A673 (cell line): Measurements from ENCODE around the gene FGF1. TPM values are rescaled to one million over a fixed set of nuclear protein-coding genes. Genes with fewer than 3 reads are reported as not detected.

Experiments used
- BruUV-seq: library from RNA; stranded (reverse); fragments of 400-500 nt; replicated peaks from 2 replicates; lab custom pipeline; 2021; lab: Mats Ljungman, UMichigan
- CTCF ChIA-PET: fragments of 300-600 bp; sonication (Branson Sonifier 250); formaldehyde crosslinking; loops from one replicate; lab custom pipeline; 2022; ENCODE audit warnings: antibody characterized with exemption; lab: Charles Lee
- POLR2A ChIA-PET: fragments of 300-600 bp; sonication (Branson Sonifier 250); formaldehyde crosslinking; loops from one replicate; lab custom pipeline; 2022; ENCODE audit warnings: antibody characterized with exemption; ENCODE audit not compliant: low non-redundant PET; lab: Charles Lee
- DNase-seq: peaks from one replicate; pipeline ENCODE4 v3.0.0-alpha.2; 2015; ENCODE audit warnings: low spot score
- H3K27ac ChIP-seq: fragments of 200-600 bp; sonication (generic); 2 replicates; pipeline ENCODE4 v1.5.1; 2016; ENCODE audit warnings: mixed run types, low read depth, mild to moderate bottlenecking, mixed read lengths, antibody characterized with exemption, low read length; ENCODE audit not compliant: poor library complexity, severe bottlenecking
- H3K27me3 ChIP-seq: fragments of 200-600 bp; sonication (generic); replicated peaks from 2 replicates; pipeline ENCODE4 v1.6.1; 2017; ENCODE audit warnings: mixed run types, low read depth, mild to moderate bottlenecking, mixed read lengths, antibody characterized with exemption, low read length; ENCODE audit not compliant: insufficient read depth, poor library complexity
- H3K36me3 ChIP-seq: fragments of 200-600 bp; sonication (generic); 2 replicates; pipeline ENCODE4 v1.6.1; 2016; ENCODE audit warnings: mixed run types, mild to moderate bottlenecking, mixed read lengths, antibody characterized with exemption, low read length; ENCODE audit not compliant: insufficient read depth, poor library complexity, severe bottlenecking
- H3K4me1 ChIP-seq: fragments of 200-600 bp; sonication (generic); 2 replicates; pipeline ENCODE4 v1.6.1; 2017; ENCODE audit warnings: mixed run types, mild to moderate bottlenecking, mixed read lengths, antibody characterized with exemption, low read length; ENCODE audit not compliant: insufficient read depth, poor library complexity, severe bottlenecking
- H3K4me3 ChIP-seq: fragments of 200-600 bp; sonication (generic); 2 replicates; pipeline ENCODE4 v1.5.1; 2016; ENCODE audit warnings: low read depth, mixed run types, mild to moderate bottlenecking, mixed read lengths, low read length; ENCODE audit not compliant: poor library complexity, severe bottlenecking
- H3K9me3 ChIP-seq: fragments of 200-600 bp; sonication (generic); 2 replicates; pipeline ENCODE4 v1.6.1; 2016; ENCODE audit warnings: mixed run types, low read depth, mild to moderate bottlenecking, mixed read lengths, antibody characterized with exemption, low read length; ENCODE audit not compliant: poor library complexity, severe bottlenecking
- CTCF ChIP-seq: fragments of 300-800, 200-600 bp; sonication (generic); conservative IDR thresholded peaks from 2 replicates; pipeline ENCODE4 v1.5.1; 2017; ENCODE audit warnings: low read depth, mild to moderate bottlenecking, antibody characterized with exemption, low read length, moderate library complexity, mixed read lengths
- EZH2 ChIP-seq: fragments of 200-600 bp; sonication (generic); IDR thresholded peaks from 2 replicates; pipeline ENCODE4 v1.6.1; 2017; ENCODE audit warnings: borderline replicate concordance, low read depth, mild to moderate bottlenecking, mixed read lengths, antibody characterized with exemption, low read length; ENCODE audit not compliant: poor library complexity, severe bottlenecking
- intact Hi-C: fragments of 100-400 bp; cut with micrococcal nuclease; formaldehyde crosslinking; loops from one replicate; pipeline ENCODE4 v1.10.0; 2022; ENCODE audit not compliant: unreplicated experiment
- total RNA-seq: library from RNA; stranded (reverse); gene quantifications from 2 replicates; pipeline ENCODE4 v1.2.3, GENCODE V29; 2021

FGF1 gene
- total RNA-seq, 1 experiment from 2014 or later = 0.71 TPM

GRCh38 chr5:142551338-142552067 is 134.4 kb downstream of the FGF1 start:
- CTCF ChIA-PET = interaction anchor here (0.5 to 1.2 kb wide), 3 partner anchors 146 to 384 kb away, joined by 3 to 5 read pairs (median 4); no protein-coding TSS in a partner anchor
- Histone ChIP-seq H3K27ac (peak overlapping the region; percentile 56), H3K36me3 (no peaks in the 10 kb centered on the region), H3K4me3 (peak overlapping the region; percentile 22), H3K9me3 (no peaks in the 10 kb centered on the region), H3K27me3 (no peaks in the 10 kb centered on the region), H3K4me1 (peaks cover 41% of the 10 kb centered on the region)
- POLR2A ChIA-PET = no interaction called here
- intact Hi-C loops = loop anchor here (2.0 to 10.0 kb wide), 2 partner anchors 195 to 537 kb away; partner anchors contain the start of gene GNPDA1
- TF ChIP-seq CTCF (0 out of 2 replicates have a peak, but pooled peaks have one; percentile 8), EZH2 (no peak)
- DNase-seq = peak; percentile 94
- BruUV-seq = no TSS peak

- no peaks in the 10 kb centered on the region for H3K36me3 ChIP-seq
- TF ChIP-seq CTCF (no peak), EZH2 (no peak)
- no peak overlapping the region for H3K4me3 ChIP-seq
- peak overlapping the region; percentile 56 for H3K27ac ChIP-seq
- DNase-seq = no peak
- H3K27me3 ChIP-seq = no peaks in the 10 kb centered on the region
- intact Hi-C loops = loop anchor here (2.0 to 10.0 kb wide), 2 partner anchors 194 to 536 kb away; partner anchors contain the start of gene GNPDA1
- H3K9me3 ChIP-seq = no peaks in the 10 kb centered on the region
- CTCF ChIA-PET = no interaction called here
- peaks cover 44% of the 10 kb centered on the region for H3K4me1 ChIP-seq
- no TSS peak for BruUV-seq
- POLR2A ChIA-PET = no interaction called here
Observed at GRCh38 chr5:142550471-142550870, 135.4 kb downstream of the FGF1 start.

GRCh38 chr5:142549834-142550233 is 136.1 kb downstream of the FGF1 start:
- Histone ChIP-seq H3K36me3 (no peaks in the 10 kb centered on the region), H3K4me3 (no peak overlapping the region), H3K9me3 (no peaks in the 10 kb centered on the region), H3K27ac (no peak overlapping the region), H3K27me3 (no peaks in the 10 kb centered on the region), H3K4me1 (peaks cover 51% of the 10 kb centered on the region)
- intact Hi-C loops = loop anchor here (2.0 to 10.0 kb wide), 6 partner anchors 148 to 555 kb away; partner anchors contain the start of gene GNPDA1
- no peak for DNase-seq
- no TSS peak for BruUV-seq
- no peak for TF ChIP-seq EZH2
- TF ChIP-seq CTCF = no peak
- POLR2A ChIA-PET = no interaction called here
- CTCF ChIA-PET = no interaction called here
